Neural crest cell (in vitro differentiated cells): ENCODE data around the gene TMC6. TPM values are rescaled to one million over a fixed set of nuclear protein-coding genes. Genes with fewer than 3 reads are reported as not detected.

Source experiments
- DNase-seq: peaks from one replicate; pipeline ENCODE4 v3.0.0; 2021; ENCODE audit warnings: low read depth, mixed read lengths, low spot score
- H3K27ac Mint-ChIP-seq: one replicate; pipeline ENCODE4 v1.8.0; 2021; ENCODE audit warnings: mild to moderate bottlenecking, mixed read lengths; ENCODE audit not compliant: unreplicated experiment
- H3K27me3 Mint-ChIP-seq: 2 replicates; pipeline ENCODE4 v1.8.0; 2021; ENCODE audit warnings: low read depth, mild to moderate bottlenecking, mixed read lengths
- H3K36me3 Mint-ChIP-seq: 2 replicates; pipeline ENCODE4 v1.8.0; 2021; ENCODE audit warnings: low read depth, mild to moderate bottlenecking, mixed read lengths
- H3K4me1 Mint-ChIP-seq: 2 replicates; pipeline ENCODE4 v1.8.0; 2021; ENCODE audit warnings: mixed read lengths
- H3K4me3 Mint-ChIP-seq: one replicate; pipeline ENCODE4 v1.8.0; 2021; ENCODE audit warnings: mild to moderate bottlenecking, mixed read lengths
- H3K9me3 Mint-ChIP-seq: 2 replicates; pipeline ENCODE4 v1.8.0; 2021; ENCODE audit warnings: mixed read lengths
- total RNA-seq: library from RNA; stranded (reverse); gene quantifications from 2 replicates; pipeline ENCODE4 v1.2.1, GENCODE V29; 2021
- TF ChIP-seq, protein P1 (sequence below): fragments of 200-600 bp; sonication (generic); conservative IDR thresholded peaks from 2 replicates; pipeline ENCODE4 v1.5.0; 2021; ENCODE audit warnings: antibody characterized with exemption, mild to moderate bottlenecking

TMC6 gene
- total RNA-seq, 1 donor from 2014 or later = 86.0 TPM

DNA sequence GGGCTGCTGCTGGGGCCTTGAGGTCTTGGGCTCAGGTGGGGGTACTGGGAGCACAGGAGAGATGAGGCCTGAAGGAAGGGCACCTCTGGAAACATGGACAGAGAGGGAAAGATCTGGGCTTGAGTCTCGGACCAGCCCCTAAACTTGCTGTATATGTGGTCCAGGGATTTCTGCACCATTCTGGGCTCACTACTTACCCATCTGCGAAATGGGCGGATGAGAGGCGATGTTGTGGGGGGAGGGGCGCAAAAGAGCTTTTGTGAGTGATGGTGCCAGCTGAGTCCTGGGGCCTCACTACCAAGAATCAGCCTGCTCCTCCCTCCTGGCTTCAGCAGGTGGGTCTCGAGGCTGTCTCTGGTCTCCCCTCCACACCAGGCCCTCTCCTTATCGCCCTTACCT is 17.9 kb upstream of the TMC6 start:
- TF ChIP-seq, protein P1, sequence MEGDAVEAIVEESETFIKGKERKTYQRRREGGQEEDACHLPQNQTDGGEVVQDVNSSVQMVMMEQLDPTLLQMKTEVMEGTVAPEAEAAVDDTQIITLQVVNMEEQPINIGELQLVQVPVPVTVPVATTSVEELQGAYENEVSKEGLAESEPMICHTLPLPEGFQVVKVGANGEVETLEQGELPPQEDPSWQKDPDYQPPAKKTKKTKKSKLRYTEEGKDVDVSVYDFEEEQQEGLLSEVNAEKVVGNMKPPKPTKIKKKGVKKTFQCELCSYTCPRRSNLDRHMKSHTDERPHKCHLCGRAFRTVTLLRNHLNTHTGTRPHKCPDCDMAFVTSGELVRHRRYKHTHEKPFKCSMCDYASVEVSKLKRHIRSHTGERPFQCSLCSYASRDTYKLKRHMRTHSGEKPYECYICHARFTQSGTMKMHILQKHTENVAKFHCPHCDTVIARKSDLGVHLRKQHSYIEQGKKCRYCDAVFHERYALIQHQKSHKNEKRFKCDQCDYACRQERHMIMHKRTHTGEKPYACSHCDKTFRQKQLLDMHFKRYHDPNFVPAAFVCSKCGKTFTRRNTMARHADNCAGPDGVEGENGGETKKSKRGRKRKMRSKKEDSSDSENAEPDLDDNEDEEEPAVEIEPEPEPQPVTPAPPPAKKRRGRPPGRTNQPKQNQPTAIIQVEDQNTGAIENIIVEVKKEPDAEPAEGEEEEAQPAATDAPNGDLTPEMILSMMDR = no peak
- Mint-ChIP-seq H3K27me3 (no peaks in the 10 kb centered on the region), H3K36me3 (no peaks in the 10 kb centered on the region), H3K27ac (no peak overlapping the region), H3K4me1 (peaks cover 12% of the 10 kb centered on the region), H3K9me3 (no peaks in the 10 kb centered on the region), H3K4me3 (no peak overlapping the region)
- DNase-seq = no peak

DNA sequence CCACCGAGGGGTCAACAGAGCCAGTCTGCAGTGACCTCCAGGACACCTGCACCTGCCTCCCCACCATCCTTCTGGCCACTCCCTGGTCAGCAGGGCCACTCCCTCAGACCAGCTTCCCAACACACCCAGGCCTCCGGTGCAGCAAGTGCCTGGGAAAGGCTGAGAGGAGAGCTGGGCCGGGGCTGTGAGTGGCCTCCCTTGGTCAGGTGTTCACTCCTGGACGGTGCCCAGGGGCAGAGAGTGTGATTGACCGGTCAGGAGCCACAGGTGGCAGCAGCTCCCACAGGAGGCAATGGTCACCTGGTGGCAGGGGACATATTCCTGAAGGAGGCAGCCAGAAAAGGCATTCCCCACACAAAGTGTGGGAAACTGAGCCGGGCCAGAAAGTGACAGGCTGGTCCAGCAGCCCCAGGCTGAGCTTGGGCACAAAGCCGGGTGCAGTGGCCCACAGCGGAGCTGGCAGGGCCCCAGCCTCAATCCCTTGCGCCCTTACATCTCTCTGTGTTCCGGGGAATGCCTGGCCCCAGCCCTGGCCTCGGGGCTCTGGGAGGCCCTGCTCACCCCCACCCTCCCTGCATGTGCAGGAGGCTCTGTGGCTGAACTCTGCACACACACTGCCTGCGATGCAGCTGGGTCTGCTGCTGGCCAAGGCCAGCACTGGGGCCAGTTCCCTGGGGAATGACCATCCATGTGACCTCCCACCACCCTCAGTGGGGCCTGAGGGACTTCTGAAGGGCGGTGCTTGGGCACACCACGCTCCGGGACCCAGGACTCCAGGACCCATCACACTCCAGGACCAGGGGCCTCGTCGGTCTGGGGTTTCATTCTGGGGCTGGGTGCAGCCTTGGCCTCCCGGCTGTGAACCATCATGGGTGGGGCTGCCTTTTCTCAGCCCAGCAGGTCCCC is 16.4 kb upstream of the TMC6 start:
- peaks cover 3% of the 10 kb centered on the region for H3K27me3 Mint-ChIP-seq
- H3K36me3 Mint-ChIP-seq = no peaks in the 10 kb centered on the region
- peaks cover 11% of the 10 kb centered on the region for H3K4me1 Mint-ChIP-seq
- TF ChIP-seq, protein P1 = no peak
- H3K9me3 Mint-ChIP-seq = peaks cover 3% of the 10 kb centered on the region
- no peak for DNase-seq
- no peak overlapping the region for H3K27ac Mint-ChIP-seq
- H3K4me3 Mint-ChIP-seq = no peak overlapping the region

DNA sequence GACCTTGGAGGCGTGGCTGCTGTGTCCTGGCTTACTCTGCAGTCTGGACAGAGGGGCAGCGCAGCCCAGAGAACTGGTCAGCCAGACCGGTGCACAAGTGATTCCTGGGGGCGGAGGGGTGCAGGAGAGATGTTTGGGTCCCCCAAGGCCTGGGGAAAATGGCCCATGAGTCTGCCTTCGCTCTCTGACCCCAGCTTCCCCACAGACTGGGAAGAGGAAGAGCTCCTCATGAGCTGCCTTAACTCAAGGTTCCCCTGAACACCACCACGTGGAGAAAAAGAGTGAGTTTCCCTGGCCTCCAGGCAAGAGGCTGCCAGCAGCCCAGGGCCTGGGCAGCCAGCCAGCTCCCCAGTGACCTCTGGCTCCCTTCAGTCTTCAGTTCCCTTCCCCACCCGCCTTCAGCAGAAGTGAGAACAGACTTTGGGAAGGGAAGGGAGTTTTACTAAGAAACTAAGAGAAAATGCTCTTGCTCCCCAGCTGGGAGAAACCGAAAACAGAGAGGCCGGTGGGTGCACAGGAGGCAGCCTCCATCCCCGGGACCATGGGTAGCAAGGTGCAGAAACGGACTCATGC is 15.7 kb upstream of the TMC6 start:
- H3K9me3 Mint-ChIP-seq = peaks cover 3% of the 10 kb centered on the region
- no peak for DNase-seq
- no peak overlapping the region for H3K4me3 Mint-ChIP-seq
- peaks cover 13% of the 10 kb centered on the region for H3K4me1 Mint-ChIP-seq
- H3K27me3 Mint-ChIP-seq = peaks cover 3% of the 10 kb centered on the region
- no peaks in the 10 kb centered on the region for H3K36me3 Mint-ChIP-seq
- H3K27ac Mint-ChIP-seq = no peak overlapping the region
- TF ChIP-seq, protein P1 = no peak

DNA sequence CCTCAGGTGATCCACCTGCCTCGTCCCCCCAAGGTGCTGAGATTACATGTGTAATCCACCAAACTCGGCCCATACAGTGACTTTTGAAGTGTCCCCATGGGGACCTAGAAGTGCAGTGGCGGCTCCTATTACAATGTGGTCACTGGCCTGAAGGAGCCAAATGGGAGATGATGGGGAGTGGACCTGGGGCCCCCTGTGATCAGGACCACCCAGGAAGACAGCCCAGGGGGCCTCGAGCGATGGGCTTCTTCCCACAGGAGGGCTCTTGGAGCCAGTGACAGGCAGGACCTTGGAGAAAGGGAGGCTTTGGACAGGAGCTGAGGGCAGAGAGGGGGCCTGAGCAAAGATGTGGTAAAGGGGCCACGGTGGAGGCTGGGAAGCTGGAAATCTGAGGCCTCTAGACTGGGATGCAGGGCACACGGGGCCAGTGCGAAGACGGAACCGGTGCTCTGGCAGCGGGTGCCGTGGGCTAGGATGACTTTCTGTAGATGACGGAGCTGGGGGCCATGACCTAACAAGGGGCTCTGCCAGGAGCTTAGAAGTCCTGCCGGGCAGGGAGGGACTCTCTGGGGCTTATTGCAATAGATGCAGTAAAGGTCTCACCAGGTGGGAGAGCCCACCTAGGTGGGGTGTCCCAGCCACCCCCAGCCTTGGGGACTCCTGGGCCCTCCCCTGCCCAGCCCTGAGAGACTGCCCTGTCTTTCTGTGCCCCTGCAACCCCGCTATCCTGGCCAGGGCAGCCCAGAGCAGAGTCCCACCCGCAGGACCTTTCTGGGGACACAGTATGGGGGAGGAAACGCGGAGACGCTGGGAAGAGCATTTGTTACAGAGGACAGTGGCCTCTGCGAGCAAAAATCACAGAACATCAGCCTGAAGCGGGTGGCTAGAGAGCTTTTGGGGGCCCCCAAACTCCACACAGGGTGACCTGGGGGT is 14.9 kb upstream of the TMC6 start:
- Mint-ChIP-seq H3K9me3 (peaks cover 3% of the 10 kb centered on the region), H3K27ac (no peak overlapping the region), H3K4me3 (no peak overlapping the region), H3K27me3 (peaks cover 3% of the 10 kb centered on the region), H3K4me1 (peaks cover 9% of the 10 kb centered on the region), H3K36me3 (no peaks in the 10 kb centered on the region)
- no peak for DNase-seq
- TF ChIP-seq, protein P1 = no peak

DNA sequence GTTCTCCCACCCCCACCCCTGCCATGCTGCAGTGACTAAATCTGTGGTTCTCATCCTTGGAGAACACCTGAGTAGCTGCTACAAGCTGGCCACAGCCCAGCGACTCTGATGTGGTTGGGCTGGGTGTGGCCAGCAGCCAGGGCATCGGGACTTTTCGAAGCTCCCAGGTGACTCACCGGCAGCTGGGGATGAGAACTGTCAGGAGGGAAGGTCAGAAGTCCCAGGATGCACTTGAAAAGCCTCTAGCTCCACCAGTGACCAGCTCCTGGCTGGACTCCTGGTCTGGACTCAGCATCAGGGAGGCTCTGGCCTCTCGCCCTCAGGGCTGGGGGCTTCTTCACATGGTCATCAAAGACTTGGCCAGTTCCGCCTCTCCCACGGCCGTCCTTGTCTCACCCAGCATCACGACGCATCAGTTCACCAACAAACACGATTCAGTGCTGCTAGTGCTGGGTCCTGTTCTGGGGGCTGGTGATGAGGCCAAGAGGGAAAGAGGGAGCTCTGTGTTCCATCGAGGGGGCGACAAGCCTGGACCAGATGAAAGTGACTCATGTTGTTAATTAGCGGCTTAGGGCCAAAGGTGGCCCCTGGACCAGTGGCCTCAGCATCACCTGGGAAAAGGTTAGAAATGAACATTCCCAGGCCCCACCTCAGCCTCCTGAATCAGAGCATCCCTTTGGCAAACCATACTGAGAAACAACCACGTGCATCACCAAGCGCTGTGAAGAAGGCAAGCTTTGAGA is 13.7 kb upstream of the TMC6 start:
- Mint-ChIP-seq H3K36me3 (no peaks in the 10 kb centered on the region), H3K27ac (no peak overlapping the region), H3K4me3 (no peak overlapping the region), H3K9me3 (peaks cover 3% of the 10 kb centered on the region), H3K27me3 (peaks cover 3% of the 10 kb centered on the region), H3K4me1 (peaks cover 6% of the 10 kb centered on the region)
- TF ChIP-seq, protein P1 = no peak
- no peak for DNase-seq
